Activated CD8-positive, alpha-beta memory T cell treated with anti-CD3 and anti-CD28 coated beads, Interleukin-2, amount 50 U/mL, for 48 hours (primary cell): ENCODE measurements around the gene ASB5.

Experiments
- DNase-seq: peaks from one replicate; pipeline ENCODE4 v3.0.0-alpha.2; 2020

Gene ASB5

GRCh38 chr4:176277162-176277904, 8.3 kb upstream of the ASB5 start:
- DNase-seq, result no peak

GRCh38 chr4:176276710-176277109, 7.7 kb upstream of the ASB5 start:
- DNase-seq, result no peak

GRCh38 chr4:176274441-176274840, 5.4 kb upstream of the ASB5 start:
- DNase-seq, result no peak

GRCh38 chr4:176273736-176274135, 4.7 kb upstream of the ASB5 start:
- no peak for DNase-seq

- no peak for DNase-seq
Observed at GRCh38 chr4:176272799-176273198, 3.8 kb upstream of the ASB5 start.

- DNase-seq, result no peak
Observed at GRCh38 chr4:176271749-176272148, 2.7 kb upstream of the ASB5 start.

- no peak for DNase-seq
Observed at GRCh38 chr4:176270669-176271068, 1.6 kb upstream of the ASB5 start.

- DNase-seq, result no peak
Observed at GRCh38 chr4:176266026-176266425, 3.0 kb downstream of the ASB5 start.

GRCh38 chr4:176262243-176262642, 6.8 kb downstream of the ASB5 start:
- no peak for DNase-seq

GRCh38 chr4:176261481-176261880, 7.5 kb downstream of the ASB5 start:
- DNase-seq, result no peak

- no peak for DNase-seq
Observed at GRCh38 chr4:176261018-176261417, 8.0 kb downstream of the ASB5 start.

- no peak for DNase-seq
Observed at GRCh38 chr4:176259330-176260090, 9.5 kb downstream of the ASB5 start.

- DNase-seq, result no peak
Observed at GRCh38 chr4:176258135-176258534, 10.9 kb downstream of the ASB5 start.

GRCh38 chr4:176256921-176257320, 12.1 kb downstream of the ASB5 start:
- no peak for DNase-seq

GRCh38 chr4:176242764-176243347, 26.2 kb downstream of the ASB5 start:
- no peak for DNase-seq

GRCh38 chr4:176241703-176242102, 27.3 kb downstream of the ASB5 start:
- DNase-seq, result no peak

GRCh38 chr4:176238826-176239225, 30.2 kb downstream of the ASB5 start:
- no peak for DNase-seq

- DNase-seq, result no peak
Observed at GRCh38 chr4:176238157-176238610, 30.8 kb downstream of the ASB5 start.

GRCh38 chr4:176236946-176237345, 32.1 kb downstream of the ASB5 start:
- no peak for DNase-seq

- DNase-seq, result no peak
Observed at GRCh38 chr4:176230836-176231235, 38.2 kb downstream of the ASB5 start.

GRCh38 chr4:176229645-176230044, 39.4 kb downstream of the ASB5 start:
- no peak for DNase-seq

GRCh38 chr4:176226736-176227135, 42.3 kb downstream of the ASB5 start:
- DNase-seq, result no peak

- DNase-seq, result no peak
Observed at GRCh38 chr4:176223561-176223960, 45.5 kb downstream of the ASB5 start.

- DNase-seq, result no peak
Observed at GRCh38 chr4:176222149-176222548, 46.9 kb downstream of the ASB5 start.
